IPS-NIHi7 (cell line): ENCODE results near the gene NAIP.
"Not testable (repeated sequence)": the region's sequence is repeated elsewhere in the genome, so short reads cannot be mapped to it uniquely, and the experiment has no call there.

Source experiments
- DNase-seq: peaks from one replicate; pipeline ENCODE4 v3.0.0; 2012; ENCODE audit warnings: mixed read lengths; ENCODE audit errors: extremely low spot score

NAIP gene

GRCh38 chr5:71025289-71025953, at the start of gene NAIP:
Gene NAIP (minus strand): TSS chr5:71025339. CDS start chr5:71012915, 12,424 bp downstream.
- not testable (repeated sequence) for DNase-seq

GRCh38 chr5:71067262-71067928, 42.3 kb upstream of the NAIP start, which contains the start of gene GTF2H2:
Gene GTF2H2 (minus strand): TSS chr5:71067676. CDS start chr5:71062763, 4,913 bp downstream.
- DNase-seq: not testable (repeated sequence)

GRCh38 chr5:71061322-71061721, 36.2 kb upstream of the NAIP start:
- DNase-seq: not testable (repeated sequence)

GRCh38 chr5:71059426-71059825, 34.3 kb upstream of the NAIP start:
- DNase-seq: not testable (repeated sequence)

- DNase-seq: not testable (repeated sequence)
Measured at GRCh38 chr5:71044808-71045207, 19.7 kb upstream of the NAIP start.

GRCh38 chr5:71044128-71044527, 19.0 kb upstream of the NAIP start:
- not testable (repeated sequence) for DNase-seq

GRCh38 chr5:71031046-71031776, 6.1 kb upstream of the NAIP start:
- not testable (repeated sequence) for DNase-seq

GRCh38 chr5:71020643-71021042, 4.5 kb downstream of the NAIP start:
- not testable (repeated sequence) for DNase-seq

GRCh38 chr5:71018376-71019005, 6.6 kb downstream of the NAIP start:
- not testable (repeated sequence) for DNase-seq

- no peak for DNase-seq
Measured at GRCh38 chr5:71014176-71014575, 11.0 kb downstream of the NAIP start.

GRCh38 chr5:71013575-71013974, 11.6 kb downstream of the NAIP start:
- peak; percentile 59 for DNase-seq

- DNase-seq: peak; percentile 1
Measured at GRCh38 chr5:71011194-71011792, 13.8 kb downstream of the NAIP start.

GRCh38 chr5:71006983-71007382, 18.2 kb downstream of the NAIP start:
- not testable (repeated sequence) for DNase-seq

- not testable (repeated sequence) for DNase-seq
Measured at GRCh38 chr5:70984882-70985281, 40.3 kb downstream of the NAIP start.

- DNase-seq: not testable (repeated sequence)
Measured at GRCh38 chr5:70967220-70967619, 57.9 kb downstream of the NAIP start.

- not testable (repeated sequence) for DNase-seq
Measured at GRCh38 chr5:70964531-70964930, 60.6 kb downstream of the NAIP start.

GRCh38 chr5:70953068-70953467, 72.1 kb downstream of the NAIP start:
- not testable (repeated sequence) for DNase-seq

- not testable (repeated sequence) for DNase-seq
Measured at GRCh38 chr5:70932560-70932959, 92.6 kb downstream of the NAIP start.

- DNase-seq: not testable (repeated sequence)
Measured at GRCh38 chr5:70931709-70932368, 93.3 kb downstream of the NAIP start.

- DNase-seq: not testable (repeated sequence)
Measured at GRCh38 chr5:70925211-70925562, 100.0 kb downstream of the NAIP start.
